HG02588 (cell line): ENCODE results near the gene FSHR.

Source experiments
- ATAC-seq: cut with Tn5 transposase; IDR thresholded peaks from one replicate; pipeline ENCODE4 v1.9.1; 2021; ENCODE audit warnings: mild to moderate bottlenecking, moderate library complexity; ENCODE audit not compliant: unreplicated experiment

Gene FSHR

GRCh38 chr2:48915227-48915626 lies 239.1 kb downstream of the FSHR start:
- ATAC-seq, result no peak

- ATAC-seq, result peak; percentile 94
Observed at GRCh38 chr2:48914477-48915089, 239.7 kb downstream of the FSHR start.
